Testis (tissue), 3 donors: Measurements from ENCODE around the gene MARK2. TPM values are rescaled to one million over a fixed set of nuclear protein-coding genes. Genes with fewer than 3 reads are reported as not detected.

Source experiments
- DNase-seq: peaks from one replicate; pipeline ENCODE4 v3.0.0-alpha.2; 2019
- H3K27ac ChIP-seq, 2 donors: fragments of 200-600 bp; sonication (generic); one replicate each; pipeline ENCODE4 v1.5.1; 2019
- H3K27me3 ChIP-seq: fragments of 200-600 bp; sonication (generic); one replicate; pipeline ENCODE4 v1.5.1; 2019
- H3K36me3 ChIP-seq: fragments of 200-600 bp; sonication (generic); one replicate; pipeline ENCODE4 v1.5.1; 2017; ENCODE audit warnings: low read depth; ENCODE audit errors: missing control alignments
- H3K4me1 ChIP-seq: fragments of 200-600 bp; sonication (generic); one replicate; pipeline ENCODE4 v1.5.1; 2019
- H3K4me3 ChIP-seq, 2 donors: fragments of 200-600 bp; sonication (generic); one replicate each; pipeline ENCODE4 v1.5.1; 2017 to 2019
- H3K9me3 ChIP-seq: fragments of 200-600 bp; sonication (generic); one replicate; pipeline ENCODE4 v1.5.1; 2017
- POLR2A ChIP-seq: fragments of 450-650 bp; IDR thresholded peaks from one replicate; pipeline ENCODE4 v1.6.1; 2017; ENCODE audit warnings: antibody characterized with exemption, mild to moderate bottlenecking, moderate library complexity
- WGBS, 2 donors: methylation state at CpG; one replicate each; pipeline ENCODE4 v1.1.5; 2018; 5-methylcytosine and 5-hydroxymethylcytosine counted together
- intact Hi-C: fragments of 100-400 bp; cut with DNase I; formaldehyde crosslinking; loops from one replicate; pipeline ENCODE4 v1.15.1; 2023; ENCODE audit warnings: low total_unique reads
- polyA plus RNA-seq: library from polyadenylated mRNA; stranded (reverse); fragments of 350-450 nt; fragmentation: Illumina TruSeq; extraction: RNeasy Lipid Tissue Mini Kit (QIAGEN cat#74804); gene quantifications from one replicate; pipeline ENCODE4 v1.2.3, GENCODE V29; 2014; ENCODE audit warnings: low read depth, low replicate concordance; ENCODE audit not compliant: insufficient read depth
- total RNA-seq, 2 donors: library from RNA; depleted of rRNA; stranded (reverse); fragments of >200 nt; gene quantifications; one replicate each; pipeline ENCODE4 v1.2.3, GENCODE V29; 2016
- TF ChIP-seq, protein P1 (sequence below), 3 experiments: fragments of 450-650 bp in 2 of 3; fragments of 200-600 bp in 1 of 3; sonication (generic) in 1 of 3; IDR thresholded peaks; one replicate each; pipeline ENCODE4 v1.5.1; 2016 to 2019; ENCODE audit warnings: antibody characterized with exemption in 3 of 3, mild to moderate bottlenecking in 2 of 3, moderate library complexity in 1 of 3

Gene MARK2
- total and polyA plus RNA-seq, 3 donors from 2014 or later, result 24.7 to 52.8 (median 51.7) TPM

DNA sequence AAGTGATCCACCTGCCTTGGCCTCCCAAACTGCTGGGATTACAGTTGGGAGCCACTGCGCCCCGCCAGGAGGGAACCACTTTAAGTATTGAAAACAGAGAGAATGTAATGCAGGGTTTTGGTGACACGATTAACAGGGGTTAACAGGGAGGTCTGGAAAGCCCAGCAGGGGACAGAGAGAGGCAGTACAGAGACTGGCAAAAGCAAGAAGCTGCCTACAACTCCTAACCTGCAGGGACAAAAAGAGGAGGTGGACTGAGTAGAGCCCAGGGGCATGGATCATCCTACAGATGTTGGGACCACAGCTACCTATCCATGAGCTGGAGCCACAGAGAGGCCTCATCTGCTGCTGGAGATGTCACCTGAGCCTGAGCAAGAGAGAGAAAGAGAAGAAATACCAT, 27.4 kb upstream of the MARK2 start:
- H3K27me3 ChIP-seq, result no peaks in the 10 kb centered on the region
- no peak overlapping the region for H3K27ac ChIP-seq
- intact Hi-C loops, result no loop called here
- H3K36me3 ChIP-seq, result no peaks in the 10 kb centered on the region
- H3K9me3 ChIP-seq, result no peaks in the 10 kb centered on the region
- WGBS, 2 donors, result 85 to 86% methylated on average over 3 of the region's 3 CpGs
- no peak overlapping the region for H3K4me3 ChIP-seq
- TF ChIP-seq, protein P1, sequence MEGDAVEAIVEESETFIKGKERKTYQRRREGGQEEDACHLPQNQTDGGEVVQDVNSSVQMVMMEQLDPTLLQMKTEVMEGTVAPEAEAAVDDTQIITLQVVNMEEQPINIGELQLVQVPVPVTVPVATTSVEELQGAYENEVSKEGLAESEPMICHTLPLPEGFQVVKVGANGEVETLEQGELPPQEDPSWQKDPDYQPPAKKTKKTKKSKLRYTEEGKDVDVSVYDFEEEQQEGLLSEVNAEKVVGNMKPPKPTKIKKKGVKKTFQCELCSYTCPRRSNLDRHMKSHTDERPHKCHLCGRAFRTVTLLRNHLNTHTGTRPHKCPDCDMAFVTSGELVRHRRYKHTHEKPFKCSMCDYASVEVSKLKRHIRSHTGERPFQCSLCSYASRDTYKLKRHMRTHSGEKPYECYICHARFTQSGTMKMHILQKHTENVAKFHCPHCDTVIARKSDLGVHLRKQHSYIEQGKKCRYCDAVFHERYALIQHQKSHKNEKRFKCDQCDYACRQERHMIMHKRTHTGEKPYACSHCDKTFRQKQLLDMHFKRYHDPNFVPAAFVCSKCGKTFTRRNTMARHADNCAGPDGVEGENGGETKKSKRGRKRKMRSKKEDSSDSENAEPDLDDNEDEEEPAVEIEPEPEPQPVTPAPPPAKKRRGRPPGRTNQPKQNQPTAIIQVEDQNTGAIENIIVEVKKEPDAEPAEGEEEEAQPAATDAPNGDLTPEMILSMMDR (IDR thresholded peaks at IDR 0.05), result no peak
- no peak for TF ChIP-seq POLR2A
- peaks cover 3% of the 10 kb centered on the region for H3K4me1 ChIP-seq
- no peak for DNase-seq

DNA sequence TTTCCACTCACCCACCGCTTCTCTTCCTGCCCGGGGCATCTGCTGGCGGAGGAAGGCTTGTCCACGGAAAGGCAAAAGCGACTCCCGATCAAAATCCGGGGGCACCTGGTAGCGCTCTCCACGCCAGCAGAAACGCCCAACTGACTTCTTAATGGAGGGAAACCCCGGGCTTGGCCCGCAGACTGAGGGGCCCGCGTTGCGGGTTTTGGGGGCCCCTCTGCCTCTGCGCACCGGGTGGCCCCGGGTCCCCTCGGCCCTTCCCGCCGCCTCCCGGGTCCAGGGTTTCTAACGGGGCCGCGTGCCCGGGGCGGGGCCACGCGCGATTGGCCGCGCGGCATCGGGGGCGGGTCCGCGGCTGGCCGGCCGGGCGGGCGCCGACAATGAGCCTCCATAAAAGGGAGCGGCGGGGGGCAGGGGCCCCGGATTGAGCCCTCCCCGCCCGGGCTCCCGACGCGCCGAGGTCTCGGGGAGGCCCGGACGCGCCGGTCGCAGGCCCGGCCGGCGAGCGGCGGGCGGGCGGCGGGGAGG, 25.8 kb upstream of the MARK2 start, which contains the start of gene SPINDOC:
TSS of gene SPINDOC (plus strand) at position 422 of the 528 bp plus-strand sequence. CDS start 231 bp downstream, outside the sequence.
- peak within 1 kb of the TSS; percentile 47 to 73 for H3K27ac ChIP-seq
- peak within 1 kb of the TSS; percentile 78 to 80 for H3K4me3 ChIP-seq
- intact Hi-C loops, result no loop called here
- 0 to 1% methylated on average over 13 to 30 of the region's 65 CpGs for WGBS, 2 donors
- no peaks in the 10 kb centered on the region for H3K36me3 ChIP-seq
- peaks cover 3% of the 10 kb centered on the region for H3K4me1 ChIP-seq
- DNase-seq, result peak; percentile 80
- H3K27me3 ChIP-seq, result no peaks in the 10 kb centered on the region
- no peaks in the 10 kb centered on the region for H3K9me3 ChIP-seq
- TF ChIP-seq POLR2A, result no peak
- TF ChIP-seq, protein P1 (IDR thresholded peaks at IDR 0.05), result no peak

DNA sequence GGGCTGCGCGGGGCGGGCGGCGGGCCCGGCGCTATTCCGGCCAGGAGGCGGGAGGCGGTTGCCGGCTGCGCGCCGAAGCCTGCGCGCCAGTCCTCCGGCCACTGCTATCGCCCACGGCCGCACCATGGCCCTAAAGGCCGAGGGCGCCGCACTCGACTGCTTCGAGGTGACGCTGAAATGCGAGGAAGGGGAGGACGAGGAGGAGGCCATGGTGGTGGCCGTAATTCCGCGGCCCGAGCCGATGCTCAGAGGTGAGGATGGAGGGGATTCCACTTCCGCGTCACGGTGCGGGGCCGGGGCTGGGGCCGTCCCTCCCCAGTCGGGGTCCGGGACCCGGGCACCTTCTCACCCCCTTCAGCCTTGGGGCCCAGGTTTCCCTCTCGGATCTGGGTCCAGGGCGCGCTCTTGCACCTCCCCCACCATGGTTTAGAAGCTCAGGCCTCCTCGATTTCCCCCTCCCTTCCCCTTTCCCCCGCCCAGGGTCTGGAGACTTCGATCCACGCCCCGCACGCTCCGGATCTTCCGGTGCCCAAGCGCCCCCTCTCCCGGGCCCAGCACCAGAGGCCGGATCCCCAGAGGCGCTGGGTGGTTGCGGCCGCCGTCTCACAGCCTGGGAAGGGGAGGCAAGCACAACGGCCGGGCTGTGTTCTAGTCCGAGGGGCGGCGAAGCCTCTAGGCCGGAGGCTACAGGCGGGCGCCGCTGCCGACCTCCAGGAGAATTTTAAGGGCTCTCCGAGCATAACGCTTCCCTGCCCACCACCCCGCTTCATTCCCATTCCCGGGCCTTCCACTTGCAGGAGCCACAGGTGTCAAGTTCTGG, 25.1 kb upstream of the MARK2 start:
- intact Hi-C loops, result no loop called here
- DNase-seq, result peak; percentile 51
- H3K36me3 ChIP-seq, result no peaks in the 10 kb centered on the region
- H3K27me3 ChIP-seq, result no peaks in the 10 kb centered on the region
- peak overlapping the region; percentile 78 to 80 for H3K4me3 ChIP-seq
- H3K9me3 ChIP-seq, result no peaks in the 10 kb centered on the region
- WGBS, 2 donors, result 1% methylated on average over 73 of the region's 74 CpGs; no CpG with 5 or more reads in 1 of the 2 donors
- peak overlapping the region; percentile 47 to 73 for H3K27ac ChIP-seq
- peaks cover 3% of the 10 kb centered on the region for H3K4me1 ChIP-seq
- TF ChIP-seq, protein P1 (IDR thresholded peaks at IDR 0.05), result no peak
- no peak for TF ChIP-seq POLR2A

DNA sequence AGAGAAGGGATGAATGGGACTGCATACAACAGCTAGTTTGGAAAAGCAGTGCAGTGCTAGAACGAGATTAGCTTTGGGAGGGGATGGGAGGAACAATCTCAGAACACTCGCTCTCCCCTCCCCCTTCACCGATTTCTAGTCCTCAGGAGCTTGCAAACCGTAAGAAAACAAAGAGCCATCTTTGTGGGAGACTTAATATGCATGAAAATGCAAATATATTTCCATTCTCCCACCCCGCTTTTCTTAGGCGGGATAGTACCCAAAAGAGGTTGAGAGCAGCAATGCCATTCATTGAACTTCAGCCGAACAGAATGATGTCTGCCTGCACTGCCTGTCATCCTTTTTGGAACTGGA, 24.6 kb upstream of the MARK2 start:
- Histone ChIP-seq H3K4me3 (peak overlapping the region; percentile 78 to 80), H3K9me3 (no peaks in the 10 kb centered on the region), H3K27ac (peak overlapping the region in 1 of 2 donors; percentile 73), H3K27me3 (no peaks in the 10 kb centered on the region), H3K4me1 (peaks cover 3% of the 10 kb centered on the region), H3K36me3 (no peaks in the 10 kb centered on the region)
- TF ChIP-seq, protein P1 (IDR thresholded peaks at IDR 0.05), result no peak
- no peak for TF ChIP-seq POLR2A
- intact Hi-C loops, result no loop called here
- DNase-seq, result no peak
- WGBS, 2 donors, result 11 to 14% methylated on average over 7 of the region's 7 CpGs
